ENCODE measurements around the gene LGR4.
"Not testable (repeated sequence)": the region's sequence is repeated elsewhere in the genome, so short reads cannot be mapped to it uniquely, and the experiment has no call there.

LGR4 gene

GRCh38 chr11:27348340-27348873, 124.2 kb downstream of the LGR4 start:
- no peak for DNase-seq (ENCODE audit: low spot score)

GRCh38 chr11:27347359-27348339, 124.9 kb downstream of the LGR4 start:
- no peak for DNase-seq (ENCODE audit: low spot score)

GRCh38 chr11:27339941-27340340, 132.6 kb downstream of the LGR4 start:
- no peak for DNase-seq (ENCODE audit: low spot score)

- not testable (repeated sequence) for DNase-seq (ENCODE audit: low spot score)
These were observed 137.8 kb downstream of the LGR4 start for GRCh38 chr11:27334764-27335163.

GRCh38 chr11:27331981-27332380, 140.6 kb downstream of the LGR4 start:
- DNase-seq (ENCODE audit: low spot score): no peak

GRCh38 chr11:27330633-27331270, 141.8 kb downstream of the LGR4 start:
- DNase-seq (ENCODE audit: low spot score): no peak

GRCh38 chr11:27329867-27330632, 142.5 kb downstream of the LGR4 start:
- no peak for DNase-seq (ENCODE audit: low spot score)

GRCh38 chr11:27328614-27329013, 144.0 kb downstream of the LGR4 start:
- DNase-seq (ENCODE audit: low spot score): no peak

GRCh38 chr11:27327064-27327463, 145.5 kb downstream of the LGR4 start:
- DNase-seq (ENCODE audit: low spot score): not testable (repeated sequence)

GRCh38 chr11:27322196-27322595, 150.4 kb downstream of the LGR4 start:
- DNase-seq (ENCODE audit: low spot score): not testable (repeated sequence)

GRCh38 chr11:27321340-27321739, 151.2 kb downstream of the LGR4 start:
- DNase-seq (ENCODE audit: low spot score): not testable (repeated sequence)

- DNase-seq (ENCODE audit: low spot score): no peak
These were observed 153.5 kb downstream of the LGR4 start for GRCh38 chr11:27319072-27319471.

- DNase-seq (ENCODE audit: low spot score): no peak
These were observed 154.8 kb downstream of the LGR4 start for GRCh38 chr11:27317751-27318150.

Data from D341Med (cell line).